IPS-NIHi11 (cell line): ENCODE data around the gene ADAMTS20.
"Not testable (repeated sequence)": the region's sequence is repeated elsewhere in the genome, so short reads cannot be mapped to it uniquely, and the experiment has no call there.

Source experiments
- DNase-seq: peaks from one replicate; pipeline ENCODE4 v3.0.0; 2012; ENCODE audit warnings: mixed read lengths, low spot score

Gene ADAMTS20

DNA sequence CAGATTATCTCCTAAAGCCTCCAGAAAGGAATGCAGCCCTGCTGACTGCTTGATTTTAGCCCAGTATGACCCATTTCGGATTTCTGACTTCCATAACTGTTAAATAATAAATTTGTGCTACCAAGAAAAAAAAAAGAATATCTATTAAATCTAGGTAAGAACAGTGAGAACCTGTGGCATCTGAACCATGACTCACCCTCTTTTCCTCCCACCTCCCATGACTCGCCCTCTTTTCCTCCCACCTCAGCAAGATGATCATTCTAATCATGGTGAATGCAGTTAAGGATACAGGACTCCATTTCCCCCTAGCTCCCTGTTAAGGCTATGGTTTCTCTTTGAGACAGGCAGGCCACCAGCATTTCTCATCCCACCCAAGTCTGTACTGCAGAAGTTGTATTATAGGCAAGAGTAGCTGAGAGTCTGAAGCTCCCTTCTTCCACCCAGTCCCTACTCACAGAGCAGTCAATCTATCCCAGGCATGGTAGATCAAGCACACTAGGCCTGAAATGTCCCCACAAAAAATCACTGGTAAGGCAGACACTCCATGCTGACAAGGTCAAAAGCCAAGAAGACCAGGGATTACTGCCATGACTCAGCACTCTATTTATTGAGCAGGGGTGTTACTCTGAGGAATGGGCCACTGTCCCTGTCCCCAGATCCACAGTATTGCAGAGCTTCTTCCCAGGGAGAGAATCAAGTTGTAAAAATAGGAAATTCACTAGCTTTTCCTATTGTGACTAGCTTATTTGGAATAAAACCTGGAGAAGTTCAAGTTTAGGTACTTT, 188.9 kb downstream of the ADAMTS20 start:
- DNase-seq: no peak

DNA sequence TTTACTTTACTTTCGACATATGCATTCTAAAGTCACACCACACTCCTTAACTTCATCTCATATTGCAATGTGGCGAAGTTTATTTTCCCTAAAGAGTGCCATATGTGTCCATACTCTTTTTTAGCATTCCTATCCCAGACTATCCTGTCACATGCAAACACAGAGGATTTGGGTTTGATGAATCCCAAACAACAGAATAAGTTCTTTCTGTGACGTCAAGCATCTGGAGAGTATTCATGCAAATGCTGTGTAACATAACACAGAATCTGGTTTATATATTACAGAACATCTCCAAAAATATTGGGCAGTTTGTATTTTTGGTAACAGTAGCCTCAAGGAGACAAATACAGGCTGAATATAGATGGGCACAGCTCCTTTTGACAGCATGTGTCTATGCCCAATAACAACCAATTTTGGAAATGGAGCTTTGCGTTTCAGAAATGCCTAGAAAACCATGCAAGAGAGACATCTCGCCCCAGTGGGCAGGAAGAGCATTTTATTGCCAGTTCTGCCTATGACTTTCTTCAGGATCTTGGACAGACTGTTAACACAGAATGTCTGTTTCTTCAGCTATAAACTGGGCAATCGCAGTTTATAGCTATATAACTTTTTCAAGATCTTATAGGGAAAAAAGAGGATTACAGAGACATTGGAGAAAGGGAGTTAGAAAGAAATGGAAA, 190.8 kb downstream of the ADAMTS20 start:
- DNase-seq: no peak

DNA sequence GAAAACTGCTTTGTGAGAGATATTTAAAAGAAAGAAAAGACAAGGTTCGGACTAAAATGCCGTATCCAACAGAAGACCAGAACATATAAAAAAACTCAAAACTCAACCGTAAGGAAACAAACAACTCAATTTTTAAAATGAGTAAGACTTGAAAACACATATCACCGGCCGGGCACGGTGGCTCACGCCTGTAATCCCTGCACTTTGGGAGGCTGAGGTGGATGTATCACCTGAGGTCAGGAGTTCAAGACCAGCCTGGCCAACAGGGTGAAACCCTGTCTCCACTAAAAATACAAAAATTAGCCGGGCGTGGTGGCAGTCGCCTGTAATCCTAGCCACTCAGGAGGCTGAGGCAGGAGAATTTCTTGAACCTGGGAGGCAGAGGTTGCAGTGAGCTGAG, 192.0 kb downstream of the ADAMTS20 start:
- DNase-seq: not testable (repeated sequence)

DNA sequence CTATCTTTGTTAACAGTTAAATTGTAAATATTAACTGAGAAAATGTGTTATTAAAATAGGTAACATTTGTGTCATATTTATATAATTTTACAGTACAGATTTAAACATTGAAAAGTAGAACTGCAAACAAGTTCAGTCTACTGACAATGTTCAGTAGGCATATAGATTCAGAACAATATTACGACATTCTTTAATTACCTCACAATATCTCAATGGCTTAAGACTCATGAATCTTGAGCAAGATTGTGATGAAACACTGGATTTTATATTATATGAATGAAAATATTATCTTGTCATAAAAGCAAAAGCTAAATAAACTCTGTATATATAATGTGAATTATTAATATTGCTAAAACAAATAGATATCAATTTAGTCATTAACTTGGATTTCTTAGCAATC, 194.9 kb downstream of the ADAMTS20 start:
- DNase-seq: no peak

DNA sequence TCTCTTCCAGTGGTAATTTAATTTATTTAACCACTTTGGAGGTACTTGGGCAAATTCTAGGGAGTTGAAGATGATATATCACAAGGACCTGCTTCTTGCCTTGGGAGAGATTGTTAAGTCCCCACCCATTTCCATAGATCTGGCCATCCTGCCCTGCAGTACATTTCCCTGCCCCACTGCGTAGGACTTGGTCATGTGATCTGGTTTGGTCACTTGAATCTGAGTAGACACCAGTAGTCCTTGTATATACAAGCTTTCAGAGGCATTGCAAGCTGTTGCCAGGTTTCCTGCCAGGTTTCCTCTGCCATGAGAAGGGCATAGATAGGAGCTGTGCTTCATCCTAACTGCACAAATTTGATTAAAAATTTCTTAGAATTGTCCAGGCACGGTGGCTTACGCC, 200.0 kb downstream of the ADAMTS20 start:
- DNase-seq: no peak

DNA sequence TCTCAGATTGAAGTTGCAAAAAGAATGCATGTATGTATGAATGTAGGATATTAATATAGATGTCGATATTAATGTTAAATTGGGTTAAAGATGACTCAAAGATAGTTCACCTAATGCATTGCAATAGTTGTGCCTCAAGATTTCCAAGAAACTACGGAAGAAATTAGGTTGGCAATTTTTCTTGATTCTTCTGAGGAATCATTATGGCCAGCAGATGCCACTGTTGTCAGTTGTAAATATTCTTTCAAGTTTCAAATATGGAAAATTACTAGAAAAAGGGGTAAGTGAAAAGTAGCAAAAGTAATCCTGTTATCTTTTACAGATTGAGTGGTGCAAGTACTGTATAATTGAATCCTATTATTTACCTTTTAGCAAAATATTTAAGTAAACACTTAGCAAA, 202.1 kb downstream of the ADAMTS20 start:
- DNase-seq: no peak

DNA sequence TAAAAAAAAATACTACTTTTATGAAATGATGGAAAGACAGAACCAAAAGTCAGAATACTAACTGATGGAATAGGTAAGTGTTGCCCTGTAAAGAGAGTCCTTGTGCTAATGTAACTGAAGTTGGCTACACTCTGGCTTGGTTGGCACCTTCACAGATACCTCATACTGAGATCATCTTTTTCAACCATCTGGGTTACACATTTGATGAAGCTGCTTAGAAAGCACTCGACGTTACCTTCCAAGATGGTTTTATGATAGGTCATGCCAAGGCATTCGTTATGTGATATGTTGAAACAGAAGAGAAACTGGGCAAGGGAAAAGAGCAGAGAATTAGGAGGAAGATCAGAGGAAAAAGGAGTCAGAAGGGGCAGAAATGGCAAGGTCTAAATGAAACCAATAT, 203.8 kb downstream of the ADAMTS20 start:
- DNase-seq: no peak

DNA sequence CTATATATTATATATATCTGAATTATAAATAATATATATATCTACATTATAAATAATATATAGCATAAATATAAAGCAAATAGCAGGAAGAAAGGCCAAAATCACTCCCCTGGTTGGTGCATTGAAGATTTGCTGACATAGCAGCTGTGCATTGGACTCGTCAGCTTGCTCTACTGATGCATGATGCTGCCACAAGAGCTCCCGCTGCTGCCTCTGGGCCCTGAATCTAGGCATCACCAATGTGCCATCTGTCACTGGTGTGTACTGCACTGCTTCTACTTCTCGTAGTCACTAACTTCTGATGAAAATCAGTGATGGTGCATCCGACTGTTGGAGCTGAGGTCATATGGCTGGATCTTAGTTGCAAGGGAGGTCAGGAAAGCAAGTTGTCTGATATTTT, 205.0 kb downstream of the ADAMTS20 start:
- DNase-seq: no peak

DNA sequence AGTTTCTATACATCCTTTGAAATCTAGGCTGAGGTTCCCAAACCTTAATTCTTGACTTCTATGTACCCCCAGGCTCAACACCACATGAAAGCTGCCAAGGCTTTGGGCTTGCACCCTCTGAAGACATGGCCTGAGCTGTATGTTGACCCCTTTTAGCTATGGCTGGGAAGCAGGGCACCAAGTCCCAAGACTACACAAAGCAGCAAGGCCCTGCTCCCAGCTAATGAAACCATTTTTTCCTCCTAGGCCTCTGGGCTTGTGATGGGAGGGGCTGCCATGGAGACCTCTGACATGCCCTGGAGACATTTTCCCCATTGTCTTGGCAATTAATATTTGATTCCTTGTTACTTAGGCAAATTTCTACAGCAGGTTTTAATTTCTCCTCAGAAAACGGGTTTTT, 207.0 kb downstream of the ADAMTS20 start:
- no peak for DNase-seq

DNA sequence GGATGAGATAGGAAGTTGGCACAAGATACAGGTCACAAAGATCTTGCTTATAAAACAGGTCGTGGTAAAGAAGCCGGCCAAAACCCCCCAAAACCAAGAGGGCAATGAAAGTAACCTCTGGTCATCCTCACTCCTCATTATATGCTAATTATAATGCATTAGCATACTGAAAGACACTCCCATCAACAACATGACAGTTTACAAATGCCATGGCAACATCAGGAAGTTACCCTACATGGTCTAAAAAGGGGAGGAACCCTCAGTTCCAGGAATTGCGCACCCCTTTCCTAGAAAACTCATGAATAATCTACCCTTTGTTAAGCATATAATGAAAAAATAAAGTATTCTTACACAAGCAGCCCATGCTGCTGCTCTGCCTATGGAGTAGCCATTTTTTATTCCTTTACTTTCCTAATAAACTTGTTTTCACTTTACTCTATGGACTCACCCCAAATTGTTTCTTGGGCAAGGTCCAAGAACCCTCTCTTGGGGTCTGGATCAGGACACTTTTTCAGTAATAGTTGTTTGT, 210.2 kb downstream of the ADAMTS20 start:
- not testable (repeated sequence) for DNase-seq

DNA sequence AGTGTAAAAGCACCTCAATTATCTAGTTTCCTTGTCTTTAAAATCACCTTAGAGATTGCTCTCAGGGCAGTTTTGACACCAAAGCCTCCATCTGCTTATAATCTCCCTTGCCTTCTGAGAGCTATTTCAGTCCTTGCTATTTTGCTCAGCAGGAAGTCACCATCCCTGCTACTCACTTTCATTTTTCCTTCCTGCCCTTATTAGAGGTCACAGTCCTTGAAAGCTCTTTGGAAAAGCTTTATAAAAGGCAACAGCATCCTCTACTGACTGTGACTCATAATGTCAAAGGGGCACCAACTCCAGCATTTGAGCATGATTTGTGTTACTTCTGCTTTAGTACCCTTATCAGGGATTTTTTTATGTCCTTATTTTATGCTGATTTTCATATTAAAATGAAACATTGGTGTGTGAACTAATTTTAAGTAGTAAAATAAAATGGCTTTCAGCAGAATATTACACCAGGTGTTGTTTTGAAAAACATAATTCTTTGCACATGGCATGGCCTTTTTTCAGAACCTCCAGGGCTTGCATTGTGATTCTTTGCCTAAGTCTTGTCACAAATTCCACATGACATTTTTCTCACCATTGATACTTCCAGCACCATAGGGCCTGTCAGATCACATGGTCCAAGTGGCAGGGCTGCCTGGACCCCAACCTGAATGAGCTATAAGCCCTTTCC, 213.0 kb downstream of the ADAMTS20 start:
- DNase-seq: peak; percentile 49

DNA sequence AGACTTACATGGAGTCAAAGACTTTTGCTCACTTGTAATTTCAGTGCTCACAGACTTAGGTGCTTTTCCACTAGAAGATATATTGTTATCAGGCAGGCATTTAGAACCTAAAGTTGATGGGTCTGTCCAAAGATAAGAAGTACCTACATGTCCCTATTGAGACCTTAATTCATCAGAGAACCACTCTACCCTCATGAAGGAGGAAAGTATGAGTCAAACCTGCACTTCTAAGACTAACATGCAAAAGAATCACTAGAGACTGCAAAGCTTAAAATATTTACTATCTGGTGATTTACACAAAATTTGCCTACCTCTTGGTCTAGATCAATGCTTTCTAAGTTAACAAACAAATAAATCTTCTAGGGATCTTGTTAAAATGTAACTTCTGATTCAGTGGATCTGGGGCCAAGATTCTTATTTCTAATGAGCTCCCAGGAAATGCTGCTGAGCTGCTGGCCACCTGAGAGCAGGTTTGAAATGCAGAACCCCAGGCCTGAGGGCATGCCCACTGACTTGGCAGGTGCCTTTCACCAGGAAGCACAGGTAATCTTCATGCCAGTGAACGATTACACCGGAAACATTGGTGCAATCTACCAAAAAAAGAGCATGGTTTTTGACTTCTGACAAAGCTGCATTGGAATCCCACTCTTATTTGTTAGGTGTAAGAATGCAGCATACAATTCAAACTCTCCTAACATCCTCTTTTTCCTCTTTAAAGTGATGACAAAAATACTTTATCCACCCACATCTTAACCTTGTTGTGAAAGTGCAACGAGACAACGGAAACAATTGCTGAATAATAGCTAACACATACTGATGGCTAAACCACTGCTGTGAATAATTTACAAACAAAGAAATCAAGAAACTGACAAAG, 214.2 kb downstream of the ADAMTS20 start:
- DNase-seq: no peak

DNA sequence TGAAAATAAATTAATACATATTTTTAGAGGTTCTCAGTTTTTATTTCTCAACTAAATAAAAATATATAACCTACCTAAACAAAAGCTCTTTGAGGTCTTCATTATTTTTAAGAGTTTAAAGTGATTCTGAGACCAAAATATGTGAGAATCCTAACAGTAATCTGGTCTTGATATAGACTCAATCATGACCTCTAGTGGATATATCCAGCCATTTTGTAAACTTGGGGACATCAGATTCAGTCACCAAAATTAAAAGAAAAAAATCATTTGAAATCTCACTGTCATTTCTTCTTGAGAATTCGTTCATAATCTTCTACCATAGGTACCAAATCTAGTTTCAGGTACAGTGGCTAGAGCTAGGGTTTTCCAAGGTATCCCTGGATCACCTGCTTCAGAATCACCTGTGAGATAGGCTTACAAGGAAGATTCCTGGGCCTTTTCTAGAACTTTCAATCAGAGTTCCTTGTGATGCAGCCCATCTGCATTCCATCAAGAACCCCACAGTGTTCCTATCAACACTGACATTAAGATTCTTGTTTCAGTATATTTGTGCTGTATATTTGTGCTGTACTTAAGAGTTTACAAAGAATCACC, 214.9 kb downstream of the ADAMTS20 start:
- peak; percentile 26 for DNase-seq

DNA sequence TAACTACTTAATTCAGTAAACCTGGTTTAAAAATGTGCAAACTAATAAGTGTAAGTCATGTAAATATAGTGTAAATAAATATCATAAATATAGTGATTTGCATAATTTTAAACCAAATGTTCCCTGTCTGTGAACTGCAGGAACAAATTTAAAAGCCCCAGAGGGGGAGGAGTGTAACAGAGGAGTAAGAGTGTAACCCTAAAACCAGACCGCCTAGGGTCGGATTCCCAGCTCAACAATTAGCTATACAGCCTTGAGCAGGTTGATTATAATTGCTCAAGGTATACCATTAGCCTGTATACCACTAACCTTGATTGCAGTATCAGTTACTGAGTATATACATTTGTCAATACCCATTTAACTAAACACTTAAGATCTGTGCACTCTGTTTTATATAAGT, 218.4 kb downstream of the ADAMTS20 start:
- no peak for DNase-seq

DNA sequence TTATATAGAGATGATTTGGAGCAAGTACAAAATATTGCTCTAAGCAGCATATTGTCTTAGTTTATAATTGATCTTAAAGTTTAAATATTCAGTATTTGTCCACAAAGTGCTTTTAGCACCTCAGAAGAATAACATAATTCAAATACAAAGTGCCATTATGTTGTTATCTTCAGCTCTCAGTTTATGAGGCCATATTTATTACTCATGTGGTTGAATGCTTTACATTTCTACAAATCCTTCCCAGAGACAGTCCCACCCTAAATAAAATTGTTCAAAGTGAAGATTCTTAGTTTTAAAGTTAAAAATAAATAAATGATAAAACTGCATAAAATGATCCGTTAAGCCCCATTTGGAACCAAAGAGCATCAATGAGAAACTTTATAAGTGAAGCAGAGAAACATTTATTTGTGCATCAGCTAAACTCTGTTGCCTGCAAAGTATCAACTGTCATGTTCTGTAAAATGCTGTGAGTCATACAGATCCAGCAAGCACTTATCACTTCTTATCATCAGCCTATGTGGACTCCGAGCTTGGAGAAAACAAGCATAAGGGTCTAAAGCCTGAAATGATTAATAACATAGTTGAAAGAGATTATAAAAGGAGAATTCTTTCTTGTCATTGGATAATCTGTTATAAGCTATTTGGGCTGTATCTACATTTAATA, 218.9 kb downstream of the ADAMTS20 start:
- DNase-seq: no peak

DNA sequence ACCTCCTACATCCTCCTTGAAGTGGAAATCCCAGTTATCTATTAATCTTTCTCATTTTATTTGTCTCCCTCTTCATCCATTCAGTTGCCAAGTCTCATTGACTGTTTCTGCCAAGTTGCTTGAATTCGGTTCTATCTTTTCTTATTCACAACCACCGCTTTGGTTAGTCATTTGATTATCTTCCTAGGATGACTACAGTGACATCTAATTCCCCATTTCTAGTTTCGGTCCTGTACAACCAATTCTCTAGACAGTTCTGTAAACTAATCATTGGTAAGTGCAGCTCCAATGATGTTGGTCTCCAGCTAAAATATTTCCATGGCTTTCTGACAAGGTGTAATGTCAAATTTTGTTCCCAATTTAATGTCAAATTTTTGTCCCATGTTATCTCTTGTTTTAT, 220.1 kb downstream of the ADAMTS20 start:
- no peak for DNase-seq

DNA sequence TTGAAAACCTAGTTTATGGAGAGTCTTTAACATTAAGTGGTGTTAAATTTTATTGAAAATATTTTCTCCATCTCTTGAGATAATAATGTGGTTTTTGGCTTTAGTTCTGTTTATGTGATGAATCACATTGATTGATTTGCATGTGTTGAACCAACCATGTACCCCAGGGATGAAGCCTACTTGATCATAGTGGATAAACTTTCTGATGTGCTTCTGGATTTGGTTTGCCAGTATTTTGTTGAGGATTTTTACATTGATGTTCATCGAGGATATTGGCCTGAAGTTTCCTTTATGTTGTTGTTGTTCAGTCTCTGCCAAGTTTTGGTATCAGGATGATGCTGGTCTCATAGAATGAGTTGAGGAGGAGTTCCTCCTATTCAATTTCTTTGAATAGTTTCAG, 222.6 kb downstream of the ADAMTS20 start:
- DNase-seq: no peak

DNA sequence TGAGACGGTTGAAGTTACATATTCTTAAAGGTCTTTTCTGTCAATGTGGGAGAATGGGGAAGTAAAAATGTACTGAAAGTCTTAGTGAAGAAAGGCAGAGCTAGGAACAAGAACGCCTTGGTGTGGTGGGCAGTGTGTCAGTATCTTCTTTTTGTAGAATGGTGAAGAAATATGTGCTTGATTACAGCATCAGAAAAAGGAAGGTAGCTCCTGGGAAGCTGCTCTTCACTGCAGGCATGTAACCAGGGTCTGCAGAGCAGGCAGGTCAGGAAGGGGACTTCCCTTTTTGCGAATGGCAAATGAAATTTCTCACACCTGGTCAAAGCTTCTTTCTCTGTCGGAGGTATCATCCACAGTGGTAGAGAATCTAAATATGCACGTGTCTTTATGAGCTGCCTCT, 226.2 kb downstream of the ADAMTS20 start:
- DNase-seq: no peak

DNA sequence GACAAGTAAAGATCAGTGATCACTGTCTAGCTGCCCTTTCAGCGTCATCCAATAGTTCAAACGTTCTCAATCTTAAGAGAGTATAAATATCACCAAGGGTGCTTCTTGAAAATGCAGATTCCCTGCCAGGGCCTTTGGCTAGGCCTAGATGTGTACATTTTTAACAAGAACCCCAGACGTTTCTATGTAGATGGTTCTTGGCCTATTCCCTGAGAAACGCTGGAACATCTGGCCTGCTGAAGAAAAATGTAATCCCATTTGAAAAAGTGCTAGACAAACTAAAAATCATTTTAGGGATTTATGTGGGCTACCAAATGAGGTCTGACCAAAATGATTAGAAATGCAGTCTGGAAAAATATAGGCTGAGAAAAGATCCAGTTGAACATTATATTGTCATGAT, 231.7 kb downstream of the ADAMTS20 start:
- DNase-seq: no peak

DNA sequence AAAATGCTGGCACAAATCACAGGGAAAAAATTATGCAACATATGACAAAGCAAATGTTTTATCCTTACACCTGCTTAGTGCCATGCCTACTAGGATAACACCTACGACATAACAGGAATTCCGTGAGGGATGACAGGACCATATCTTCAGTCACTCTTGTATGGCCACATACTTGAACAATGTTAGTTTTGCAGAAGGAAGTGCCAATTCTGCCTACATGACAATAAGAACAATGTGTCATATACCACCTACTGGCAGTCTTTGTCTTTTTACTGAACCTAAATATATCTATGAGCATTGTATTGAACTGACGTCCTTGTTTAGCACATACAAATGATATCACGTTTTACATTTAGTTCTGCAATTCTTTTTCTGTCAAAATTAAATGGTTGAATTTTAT, 234.0 kb downstream of the ADAMTS20 start:
- no peak for DNase-seq

DNA sequence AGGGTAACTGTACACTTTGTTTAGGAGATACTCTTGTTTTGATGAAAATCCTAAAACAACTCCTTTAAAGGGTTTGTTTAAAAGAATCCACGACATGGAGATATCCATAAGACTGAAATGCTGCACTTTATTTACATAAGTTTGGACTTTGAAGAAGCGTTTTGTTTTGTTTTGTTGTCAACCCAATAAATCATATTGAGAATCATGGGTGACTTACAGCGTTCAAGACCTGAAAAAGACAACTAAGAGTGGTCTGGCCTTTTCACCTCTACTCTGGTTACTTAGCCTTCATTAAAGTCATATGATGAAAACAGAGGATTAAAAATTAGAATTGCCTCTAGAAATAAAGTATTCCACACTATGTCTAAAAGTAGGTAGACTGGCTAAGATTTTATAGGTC, 234.8 kb downstream of the ADAMTS20 start:
- DNase-seq: no peak
